Activated T-helper 17 cell treated with anti-CD3 and anti-CD28 coated beads, Interleukin-2, amount 50 U/mL, for 72 hours (primary cell): Measurements from ENCODE around the gene PRKACB. TPM values are rescaled to one million over a fixed set of nuclear protein-coding genes. Genes with fewer than 3 reads are reported as not detected.
"Not testable (repeated sequence)": the region's sequence is repeated elsewhere in the genome, so short reads cannot be mapped to it uniquely, and the experiment has no call there.

ENCODE experiments used
- ATAC-seq: fragments of 150-1000 bp; cut with Tn5 transposase; replicated peaks from 2 replicates; pipeline ENCODE4 v1.10.0; 2021; ENCODE audit warnings: mild to moderate bottlenecking, moderate library complexity
- H3K27ac Mint-ChIP-seq: one replicate; pipeline ENCODE4 v1.8.0; 2022; ENCODE audit warnings: mixed read lengths
- H3K27me3 Mint-ChIP-seq: one replicate; pipeline ENCODE4 v1.8.0; 2022; ENCODE audit warnings: mixed read lengths
- H3K36me3 Mint-ChIP-seq: one replicate; pipeline ENCODE4 v1.8.0; 2022; ENCODE audit warnings: low read depth, mild to moderate bottlenecking, mixed read lengths
- H3K4me1 Mint-ChIP-seq: one replicate; pipeline ENCODE4 v1.8.0; 2022; ENCODE audit warnings: mixed read lengths
- H3K4me3 Mint-ChIP-seq: one replicate; pipeline ENCODE4 v1.8.0; 2022; ENCODE audit warnings: mild to moderate bottlenecking, mixed read lengths
- H3K9me3 Mint-ChIP-seq: one replicate; pipeline ENCODE4 v1.8.0; 2022; ENCODE audit warnings: mixed read lengths
- total RNA-seq, 2 donors: library from RNA; stranded (reverse); gene quantifications; one replicate each; pipeline ENCODE4 v1.2.3, GENCODE V29; 2022

The PRKACB gene
- total RNA-seq, 2 donors from 2014 or later = 16.3 to 26.2 TPM

DNA sequence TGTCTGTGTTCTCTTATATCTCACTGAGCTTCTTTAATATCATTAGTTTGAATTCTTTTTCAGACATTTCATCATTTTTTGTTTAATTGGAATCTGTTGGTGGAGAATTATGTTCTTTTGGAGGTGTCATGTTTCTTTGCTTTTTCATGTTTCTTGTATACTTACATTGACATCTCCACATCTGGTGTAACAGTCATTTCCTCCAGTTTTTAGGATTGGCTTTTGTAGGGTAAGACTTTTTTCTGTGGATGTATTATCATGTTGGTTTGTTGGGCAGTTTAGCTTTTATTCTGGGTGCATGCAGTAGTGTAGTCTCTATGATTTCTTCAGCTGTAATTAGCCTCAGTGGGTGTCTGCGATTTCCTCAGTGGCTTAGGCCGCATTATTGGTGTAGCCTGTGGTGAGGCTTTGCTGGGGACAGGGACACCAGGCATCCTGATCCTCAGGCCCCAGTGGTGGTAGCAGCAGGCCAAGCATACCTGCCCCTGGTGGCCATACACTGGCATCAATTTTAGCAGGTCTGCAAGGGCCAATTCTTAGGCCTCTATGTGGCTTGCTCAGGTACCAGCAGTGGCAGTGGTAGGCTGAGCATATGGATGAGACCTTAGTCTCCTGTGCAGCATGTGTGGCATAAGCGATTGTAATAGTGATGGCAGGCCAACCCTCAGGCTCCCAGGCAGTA lies 79.8 kb downstream of the PRKACB start:
- Mint-ChIP-seq H3K27ac (no peak overlapping the region), H3K9me3 (peaks cover 6% of the 10 kb centered on the region), H3K36me3 (peaks cover 74% of the 10 kb centered on the region), H3K4me1 (peaks cover 5% of the 10 kb centered on the region), H3K4me3 (no peak overlapping the region), H3K27me3 (no peaks in the 10 kb centered on the region)
- no peak for ATAC-seq

GRCh38 chr1:84224905-84225304 lies 80.8 kb downstream of the PRKACB start:
- Mint-ChIP-seq H3K36me3 (peaks cover 63% of the 10 kb centered on the region), H3K9me3 (peaks cover 6% of the 10 kb centered on the region), H3K27ac (no peak overlapping the region), H3K27me3 (no peaks in the 10 kb centered on the region), H3K4me1 (peaks cover 5% of the 10 kb centered on the region), H3K4me3 (no peak overlapping the region)
- ATAC-seq = no peak

DNA sequence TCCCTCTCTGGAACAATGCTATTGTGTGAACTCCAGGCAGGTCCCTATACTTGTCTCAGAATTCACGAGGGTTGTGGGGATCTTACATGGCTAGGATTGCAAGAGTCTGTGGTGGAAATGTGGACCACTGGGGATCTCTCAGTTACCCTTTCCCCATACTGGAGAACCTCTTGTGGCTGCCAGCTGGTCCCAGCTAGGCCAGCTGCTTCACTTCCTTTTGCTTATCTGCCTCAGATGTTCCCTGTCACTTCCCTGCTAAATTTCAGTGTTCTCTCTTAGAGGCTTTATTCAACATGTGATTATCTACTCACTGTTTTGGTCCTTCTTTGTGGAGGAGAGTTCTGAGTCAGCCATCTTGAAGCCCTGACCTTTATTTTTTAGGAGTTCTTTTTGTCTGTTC lies 81.6 kb downstream of the PRKACB start:
- H3K4me1 Mint-ChIP-seq = peaks cover 5% of the 10 kb centered on the region
- peak overlapping the region; percentile 13 for H3K27ac Mint-ChIP-seq
- ATAC-seq = no peak
- H3K9me3 Mint-ChIP-seq = peaks cover 6% of the 10 kb centered on the region
- H3K4me3 Mint-ChIP-seq = no peak overlapping the region
- peaks cover 56% of the 10 kb centered on the region for H3K36me3 Mint-ChIP-seq
- no peaks in the 10 kb centered on the region for H3K27me3 Mint-ChIP-seq

DNA sequence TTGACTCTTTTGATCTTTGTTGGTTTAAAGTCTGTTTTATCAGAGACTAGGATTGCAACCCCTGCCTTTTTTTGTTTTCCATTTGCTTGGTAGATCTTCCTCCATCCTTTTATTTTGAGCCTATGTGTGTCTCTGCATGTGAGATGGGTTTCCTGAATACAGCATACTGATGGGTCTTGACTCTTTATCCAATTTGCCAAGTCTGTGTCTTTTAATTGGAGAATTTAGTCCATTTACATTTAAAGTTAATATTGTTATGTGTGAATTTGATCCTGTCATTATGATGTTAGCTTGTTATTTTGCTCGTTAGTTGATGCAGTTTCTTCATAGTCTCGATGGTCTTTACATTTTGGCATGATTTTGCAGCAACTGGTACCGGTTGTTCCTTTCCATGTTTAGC lies 88.6 kb downstream of the PRKACB start:
- not testable (repeated sequence) for H3K27ac Mint-ChIP-seq, H3K4me3 Mint-ChIP-seq, H3K9me3 Mint-ChIP-seq, ATAC-seq, H3K27me3 Mint-ChIP-seq, H3K4me1 Mint-ChIP-seq
- H3K36me3 Mint-ChIP-seq = peaks cover 40% of the 10 kb centered on the region

DNA sequence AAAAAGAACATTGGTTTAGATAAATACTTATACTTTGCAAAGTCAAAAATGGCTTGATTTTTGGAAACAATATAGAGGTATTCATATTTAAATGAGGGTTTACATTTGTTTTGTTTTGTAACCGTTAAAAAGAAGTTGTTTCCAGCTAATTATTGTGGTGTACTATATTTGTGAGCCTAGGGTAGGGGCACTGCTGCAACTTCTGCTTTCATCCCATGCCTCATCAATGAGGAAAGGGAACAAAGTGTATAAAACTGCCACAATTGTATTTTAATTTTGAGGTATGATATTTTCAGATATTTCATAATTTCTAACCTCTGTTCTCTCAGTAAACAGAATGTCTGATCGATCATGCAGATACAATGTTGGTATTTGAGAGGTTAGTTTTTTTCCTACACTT lies 92.2 kb downstream of the PRKACB start:
- Mint-ChIP-seq H3K4me3 (no peak overlapping the region), H3K36me3 (peaks cover 60% of the 10 kb centered on the region), H3K27me3 (no peaks in the 10 kb centered on the region), H3K4me1 (no peaks in the 10 kb centered on the region), H3K9me3 (no peaks in the 10 kb centered on the region), H3K27ac (no peak overlapping the region)
- no peak for ATAC-seq

GRCh38 chr1:84242641-84243040 lies 98.6 kb downstream of the PRKACB start:
- no peak overlapping the region for H3K4me3 Mint-ChIP-seq
- peaks cover 4% of the 10 kb centered on the region for H3K4me1 Mint-ChIP-seq
- no peak overlapping the region for H3K27ac Mint-ChIP-seq
- peaks cover 32% of the 10 kb centered on the region for H3K36me3 Mint-ChIP-seq
- no peaks in the 10 kb centered on the region for H3K9me3 Mint-ChIP-seq
- H3K27me3 Mint-ChIP-seq = no peaks in the 10 kb centered on the region
- ATAC-seq = no peak

GRCh38 chr1:84245563-84245962 lies 101.5 kb downstream of the PRKACB start:
- Mint-ChIP-seq H3K36me3 (peaks cover 4% of the 10 kb centered on the region), H3K27ac (no peak overlapping the region), H3K4me1 (peaks cover 4% of the 10 kb centered on the region), H3K27me3 (no peaks in the 10 kb centered on the region), H3K9me3 (no peaks in the 10 kb centered on the region), H3K4me3 (no peak overlapping the region)
- no peak for ATAC-seq

DNA sequence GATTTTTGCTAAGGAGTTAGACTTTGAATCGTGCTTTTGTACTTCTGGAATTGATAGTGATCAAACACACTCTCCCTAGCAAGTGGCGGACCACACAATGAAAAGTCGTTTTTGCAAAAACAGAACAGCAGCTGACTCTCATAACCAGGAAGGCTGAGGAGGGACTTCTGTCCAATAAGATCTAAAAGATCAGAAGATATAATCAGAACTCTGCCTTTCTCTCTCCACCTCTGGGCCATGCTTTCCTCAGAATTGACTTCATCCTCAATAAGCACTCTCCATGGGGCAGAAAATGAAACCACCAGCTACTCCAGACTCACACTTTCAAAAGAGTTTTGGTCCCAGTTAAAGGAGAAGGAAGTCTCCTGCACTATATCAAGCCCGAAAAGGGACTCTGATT lies 102.1 kb downstream of the PRKACB start:
- Mint-ChIP-seq H3K36me3 (no peaks in the 10 kb centered on the region), H3K4me3 (no peak overlapping the region), H3K27ac (no peak overlapping the region), H3K27me3 (no peaks in the 10 kb centered on the region), H3K9me3 (no peaks in the 10 kb centered on the region), H3K4me1 (peaks cover 4% of the 10 kb centered on the region)
- ATAC-seq = no peak

DNA sequence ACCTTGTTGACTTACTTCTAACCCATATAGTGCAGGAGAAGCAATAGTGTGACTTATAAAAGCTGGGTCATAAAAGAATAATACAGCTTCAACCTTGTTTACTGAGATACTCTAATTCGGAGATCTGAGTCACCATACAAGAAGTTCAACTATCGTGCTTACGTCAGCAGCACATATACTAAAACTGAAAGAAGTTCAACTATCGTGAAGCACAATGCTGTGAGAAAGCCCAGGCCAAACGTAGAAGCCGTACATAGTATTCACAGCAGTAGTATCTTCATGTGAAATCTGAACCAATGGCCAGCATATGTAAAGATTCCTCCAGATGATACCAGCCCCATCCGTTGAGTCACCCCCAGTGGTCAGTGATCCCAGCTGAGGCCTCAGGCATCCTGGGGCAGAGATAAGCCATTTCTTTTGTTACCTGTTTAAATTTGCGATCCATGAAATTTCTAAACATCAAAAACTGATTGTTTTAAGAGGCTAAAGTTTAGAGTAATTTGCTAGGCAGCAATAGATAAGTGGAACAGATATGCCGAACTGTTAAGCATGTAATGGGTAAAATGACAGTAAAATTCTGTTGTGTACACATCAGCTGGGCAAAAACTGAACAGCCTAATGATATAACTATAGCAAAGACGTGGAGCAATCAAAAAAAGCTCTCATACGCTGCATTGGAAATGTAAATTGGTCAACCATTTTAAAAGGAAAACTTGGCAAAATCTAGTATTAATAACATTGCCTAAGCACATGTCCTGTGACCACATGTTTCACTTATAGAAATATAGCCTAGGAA lies 103.6 kb downstream of the PRKACB start:
- peak overlapping the region; percentile 73 for H3K27ac Mint-ChIP-seq
- no peaks in the 10 kb centered on the region for H3K9me3 Mint-ChIP-seq
- H3K27me3 Mint-ChIP-seq = no peaks in the 10 kb centered on the region
- ATAC-seq = peak; percentile 97
- H3K4me1 Mint-ChIP-seq = peaks cover 4% of the 10 kb centered on the region
- no peaks in the 10 kb centered on the region for H3K36me3 Mint-ChIP-seq
- peak overlapping the region; percentile 68 for H3K4me3 Mint-ChIP-seq

DNA sequence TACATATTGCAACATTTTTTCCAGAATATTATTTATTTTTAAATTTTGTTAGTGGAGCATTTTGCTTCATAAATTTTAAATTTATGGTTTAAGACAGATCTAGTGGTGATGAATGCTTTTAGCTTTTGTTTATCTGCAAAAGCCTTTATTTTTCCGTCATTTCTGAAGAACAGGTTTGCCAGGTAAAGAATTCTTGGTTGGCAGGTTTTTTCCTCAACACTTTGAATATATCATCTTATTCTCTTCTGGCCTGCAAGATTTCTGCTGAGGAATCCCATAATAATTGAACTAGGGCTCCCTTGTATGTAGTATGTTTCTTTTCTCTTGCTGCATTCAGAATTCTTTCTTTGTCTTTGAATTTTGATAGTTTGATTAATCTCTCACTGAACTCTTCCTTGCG lies 106.6 kb downstream of the PRKACB start:
- no peaks in the 10 kb centered on the region for H3K36me3 Mint-ChIP-seq
- ATAC-seq = no peak
- no peak overlapping the region for H3K27ac Mint-ChIP-seq
- no peaks in the 10 kb centered on the region for H3K9me3 Mint-ChIP-seq
- H3K4me3 Mint-ChIP-seq = no peak overlapping the region
- peaks cover 4% of the 10 kb centered on the region for H3K4me1 Mint-ChIP-seq
- no peaks in the 10 kb centered on the region for H3K27me3 Mint-ChIP-seq

GRCh38 chr1:84253036-84253435 lies 109.0 kb downstream of the PRKACB start:
- Mint-ChIP-seq H3K9me3 (peaks cover 3% of the 10 kb centered on the region), H3K4me1 (no peaks in the 10 kb centered on the region), H3K4me3 (no peak overlapping the region), H3K27me3 (no peaks in the 10 kb centered on the region), H3K27ac (no peak overlapping the region), H3K36me3 (no peaks in the 10 kb centered on the region)
- no peak for ATAC-seq

GRCh38 chr1:84253891-84254290 lies 109.8 kb downstream of the PRKACB start:
- no peak for ATAC-seq
- H3K27me3 Mint-ChIP-seq = no peaks in the 10 kb centered on the region
- H3K4me1 Mint-ChIP-seq = no peaks in the 10 kb centered on the region
- peaks cover 3% of the 10 kb centered on the region for H3K9me3 Mint-ChIP-seq
- H3K36me3 Mint-ChIP-seq = no peaks in the 10 kb centered on the region
- no peak overlapping the region for H3K4me3 Mint-ChIP-seq
- no peak overlapping the region for H3K27ac Mint-ChIP-seq

GRCh38 chr1:84254703-84255238 lies 110.7 kb downstream of the PRKACB start:
- Mint-ChIP-seq H3K4me1 (no peaks in the 10 kb centered on the region), H3K4me3 (no peak overlapping the region), H3K36me3 (no peaks in the 10 kb centered on the region), H3K9me3 (peaks cover 3% of the 10 kb centered on the region), H3K27ac (no peak overlapping the region), H3K27me3 (no peaks in the 10 kb centered on the region)
- ATAC-seq = no peak

DNA sequence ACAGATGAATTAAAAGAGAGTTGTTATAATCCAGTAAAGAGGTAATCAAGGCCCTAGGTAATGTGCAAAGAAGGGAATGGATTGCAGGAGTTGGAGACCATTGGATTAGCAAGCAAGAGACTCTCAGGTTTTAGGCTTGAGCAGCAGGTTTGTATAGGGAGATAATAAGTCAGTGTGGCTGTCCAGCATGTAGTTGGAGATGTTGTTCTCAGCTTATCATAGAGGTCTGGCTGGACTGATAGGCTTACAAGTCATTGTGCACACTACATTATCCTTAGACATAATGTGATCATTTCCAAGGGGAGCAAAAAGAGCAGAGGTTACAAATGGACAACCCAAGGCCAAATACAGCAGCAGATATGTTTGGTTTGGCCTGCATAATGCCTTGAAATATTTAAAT lies 111.5 kb downstream of the PRKACB start:
- Mint-ChIP-seq H3K27ac (no peak overlapping the region), H3K4me3 (no peak overlapping the region), H3K9me3 (peaks cover 3% of the 10 kb centered on the region), H3K27me3 (no peaks in the 10 kb centered on the region), H3K36me3 (no peaks in the 10 kb centered on the region), H3K4me1 (no peaks in the 10 kb centered on the region)
- ATAC-seq = no peak

DNA sequence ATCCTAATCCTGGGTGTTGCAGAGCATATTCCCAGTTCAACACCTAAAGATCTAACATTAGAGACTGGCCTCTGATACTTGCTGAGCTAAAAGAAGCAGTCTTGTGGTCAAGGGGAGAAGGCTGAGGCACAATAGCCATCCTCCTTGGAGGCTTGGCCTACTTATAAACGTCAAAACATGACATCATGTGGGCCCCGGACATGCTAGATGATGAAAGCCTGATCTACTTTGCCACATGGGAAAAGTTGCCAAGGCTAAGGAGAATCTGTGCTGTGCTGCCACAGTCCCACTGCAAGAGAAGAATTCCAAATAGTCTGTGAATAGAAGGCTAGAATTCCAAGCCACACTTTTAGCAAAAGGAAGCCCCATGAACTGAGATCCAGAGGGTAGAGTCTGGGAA lies 113.5 kb downstream of the PRKACB start:
- H3K9me3 Mint-ChIP-seq = peaks cover 3% of the 10 kb centered on the region

More for the DNA sequence above, 113.5 kb downstream of the PRKACB start:
- Mint-ChIP-seq H3K36me3 (no peaks in the 10 kb centered on the region), H3K27ac (no peak overlapping the region), H3K4me3 (no peak overlapping the region), H3K27me3 (peaks cover 3% of the 10 kb centered on the region), H3K4me1 (no peaks in the 10 kb centered on the region)
- no peak for ATAC-seq
